GM23338 (cell line): ENCODE data around the gene JMJD7. TPM values are rescaled to one million over a fixed set of nuclear protein-coding genes. Genes with fewer than 3 reads are reported as not detected.

Source experiments
- ATAC-seq: fragments of 200-7000 bp; cut with Tn5 transposase; 3 replicates; pipeline ENCODE4 v1.9.1; 2020
- DNase-seq: peaks from one replicate; pipeline ENCODE4 v3.0.0-alpha.2; 2015; ENCODE audit warnings: low spot score
- H2AFZ ChIP-seq: fragments of 200-600 bp; sonication (generic); 2 replicates; pipeline ENCODE4 v1.8.0; 2016; ENCODE audit warnings: antibody characterized with exemption, mild to moderate bottlenecking, moderate library complexity
- H3F3A ChIP-seq: fragments of 200-600 bp; sonication (generic); replicated peaks from 2 replicates; pipeline ENCODE4 v1.8.0; 2017; ENCODE audit warnings: antibody characterized with exemption, mixed run types, low read depth
- H3K27ac ChIP-seq: fragments of 200-600 bp; sonication (generic); 2 replicates; pipeline ENCODE4 v1.6.1; 2016; ENCODE audit warnings: low read depth
- H3K27me3 ChIP-seq: fragments of 200-600 bp; sonication (generic); 2 replicates; pipeline ENCODE4 v1.8.0; 2016; ENCODE audit warnings: mild to moderate bottlenecking, mixed run types, moderate library complexity; ENCODE audit not compliant: insufficient read depth
- H3K36me3 ChIP-seq: fragments of 200-600 bp; sonication (generic); 2 replicates; pipeline ENCODE4 v1.8.0; 2016; ENCODE audit warnings: mild to moderate bottlenecking; ENCODE audit not compliant: insufficient read depth
- H3K4me1 ChIP-seq: fragments of 200-600 bp; sonication (generic); 2 replicates; pipeline ENCODE4 v1.8.0; 2016; ENCODE audit warnings: mild to moderate bottlenecking, moderate library complexity; ENCODE audit not compliant: insufficient read depth
- H3K4me2 ChIP-seq: fragments of 200-600 bp; sonication (generic); 2 replicates; pipeline ENCODE4 v1.7.1; 2017; ENCODE audit warnings: mixed run types
- H3K4me3 ChIP-seq: fragments of 200-600 bp; sonication (generic); 2 replicates; pipeline ENCODE4 v1.6.1; 2016; ENCODE audit warnings: mixed run types
- H3K79me2 ChIP-seq: fragments of 200-600 bp; sonication (generic); replicated peaks from 2 replicates; pipeline ENCODE4 v1.8.0; 2017; ENCODE audit warnings: mild to moderate bottlenecking; ENCODE audit not compliant: insufficient read depth
- H3K9me2 ChIP-seq: fragments of 200-600 bp; sonication (generic); 2 replicates; pipeline ENCODE4 v1.8.0; 2017; ENCODE audit not compliant: insufficient read depth
- H4K20me1 ChIP-seq: fragments of 200-600 bp; sonication (generic); replicated peaks from 2 replicates; pipeline ENCODE4 v1.8.0; 2017; ENCODE audit warnings: mild to moderate bottlenecking; ENCODE audit not compliant: insufficient read depth
- H3K27ac Mint-ChIP-seq: 2 replicates; pipeline ENCODE4 v1.8.0; 2020; ENCODE audit warnings: inconsistent platforms, mild to moderate bottlenecking, moderate library complexity, mixed read lengths
- H3K27me3 Mint-ChIP-seq: 3 replicates; pipeline ENCODE4 v1.8.0; 2022; ENCODE audit warnings: low read depth, mild to moderate bottlenecking, moderate library complexity, mixed read lengths, inconsistent platforms; ENCODE audit not compliant: insufficient read depth, poor library complexity
- H3K36me3 Mint-ChIP-seq: 3 replicates; pipeline ENCODE4 v1.8.0; 2021; ENCODE audit warnings: low read depth, mild to moderate bottlenecking, inconsistent platforms, moderate library complexity, mixed read lengths
- H3K4me1 Mint-ChIP-seq: 3 replicates; pipeline ENCODE4 v1.8.0; 2020; ENCODE audit warnings: mild to moderate bottlenecking, inconsistent platforms, mixed read lengths
- H3K4me3 Mint-ChIP-seq: 3 replicates; pipeline ENCODE4 v1.8.0; 2021; ENCODE audit warnings: moderate library complexity, mild to moderate bottlenecking, inconsistent platforms, mixed read lengths
- H3K9me3 Mint-ChIP-seq: 3 replicates; pipeline ENCODE4 v1.8.0; 2020; ENCODE audit warnings: moderate library complexity, mild to moderate bottlenecking, inconsistent platforms, mixed read lengths
- CREB1 ChIP-seq: fragments of 250-450 bp; sonication (Bioruptor Pico); IDR thresholded peaks from 2 replicates; pipeline ENCODE4 v1.5.0; 2020; ENCODE audit warnings: low read depth, mild to moderate bottlenecking, moderate library complexity
- CTCF ChIP-seq, 2 experiments: fragments of 200-600 bp in 1 of 2; sonication (generic) in 1 of 2; conservative IDR thresholded peaks; 2 replicates each; pipeline versions ENCODE4 v1.5.1 to v1.6.1; 2016 to 2017; ENCODE audit warnings: antibody characterized with exemption in 2 of 2, low read depth in 2 of 2, mild to moderate bottlenecking in 2 of 2, moderate library complexity in 1 of 2
- ETS1 ChIP-seq: IDR thresholded peaks from 2 replicates; pipeline ENCODE4 v1.6.1; 2016; ENCODE audit warnings: antibody characterized with exemption
- NANOG ChIP-seq: IDR thresholded peaks from 2 replicates; pipeline ENCODE4 v1.6.1; 2016; ENCODE audit warnings: antibody characterized with exemption, borderline replicate concordance
- POLR2AphosphoS5 ChIP-seq: IDR thresholded peaks from 2 replicates; pipeline ENCODE4 v1.6.1; 2016; ENCODE audit warnings: antibody characterized with exemption, low read depth
- REST ChIP-seq: IDR thresholded peaks from one replicate; pipeline ENCODE4 v1.6.1; 2018; ENCODE audit warnings: antibody characterized with exemption; ENCODE audit not compliant: unreplicated experiment
- STAT1 ChIP-seq: IDR thresholded peaks from one replicate; pipeline ENCODE4 v1.6.1; 2016; ENCODE audit warnings: antibody characterized with exemption; ENCODE audit not compliant: unreplicated experiment
- ZNF462 ChIP-seq: fragments of 250-450 bp; sonication (Bioruptor Pico); IDR thresholded peaks from 2 replicates; pipeline ENCODE4 v1.5.0; 2020; ENCODE audit warnings: mild to moderate bottlenecking, moderate library complexity
- polyA plus RNA-seq: library from polyadenylated mRNA; unstranded; fragments of >200 nt; fragmentation: Nextera tagmentation; extraction: Ambion mirVana; gene quantifications from 2 replicates; pipeline ENCODE4 v1.2.1, GENCODE V29; 2016
- total RNA-seq: library from RNA; depleted of rRNA; stranded (reverse); fragments of >200 nt; shearing (Covaris generic); gene quantifications from 2 replicates; pipeline ENCODE4 v1.2.3, GENCODE V29; 2014

Gene JMJD7
- total and polyA plus RNA-seq, 2 experiments from 2014 or later = 8.5 to 9.2 TPM

GRCh38 chr15:41806291-41807181, 21.4 kb upstream of the JMJD7 start:
- Histone ChIP-seq H4K20me1 (no peaks in the 10 kb centered on the region; the same call in 1 of the 2 replicates), H3K4me2 (no peak overlapping the region), H3K4me1 (no peaks in the 10 kb centered on the region), H3K4me3 (no peak overlapping the region), H3K9me2 (no peaks in the 10 kb centered on the region), H3K27ac (no peak overlapping the region), H3K79me2 (no peaks in the 10 kb centered on the region), H3K27me3 (no peaks in the 10 kb centered on the region), H2AFZ (no peak overlapping the region), H3K36me3 (no peaks in the 10 kb centered on the region), H3F3A (no peaks in the 10 kb centered on the region)
- peak; percentile 84 for ATAC-seq
- Mint-ChIP-seq H3K27me3 (peaks cover 7% of the 10 kb centered on the region), H3K4me3 (no peak overlapping the region), H3K27ac (no peak overlapping the region), H3K9me3 (no peaks in the 10 kb centered on the region; the same call in 2 of the 3 replicates), H3K36me3 (no peaks in the 10 kb centered on the region), H3K4me1 (peaks cover 9% of the 10 kb centered on the region)
- DNase-seq = peak; percentile 54
- TF ChIP-seq REST (no peak), NANOG (no peak), CREB1 (CRISPR knock-in tag) (no peak), POLR2AphosphoS5 (no peak), ETS1 (no peak), CTCF (conservative IDR thresholded peaks at IDR 0.05; ENCODE audit: low read depth in 2 of 2) (peak; percentile 37 to 75; a peak in 3 of 4 replicates)

GRCh38 chr15:41809121-41809520, 18.8 kb upstream of the JMJD7 start:
- H3K4me3 Mint-ChIP-seq = no peak overlapping the region
- no peak for ATAC-seq
- H3K4me2 ChIP-seq = no peak overlapping the region
- TF ChIP-seq ZNF462 (CRISPR knock-in tag) (no peak), STAT1 (no peak)

More at GRCh38 chr15:41809121-41809520, 18.8 kb upstream of the JMJD7 start:
- H3K36me3 Mint-ChIP-seq = no peaks in the 10 kb centered on the region
- Histone ChIP-seq H3K27ac (no peak overlapping the region), H3K79me2 (no peaks in the 10 kb centered on the region), H3K4me1 (no peaks in the 10 kb centered on the region), H2AFZ (no peak overlapping the region), H3K36me3 (no peaks in the 10 kb centered on the region), H3K4me3 (no peak overlapping the region), H3F3A (no peaks in the 10 kb centered on the region), H4K20me1 (no peaks in the 10 kb centered on the region; the same call in 1 of the 2 replicates), H3K27me3 (no peaks in the 10 kb centered on the region), H3K9me2 (no peaks in the 10 kb centered on the region)
- H3K27ac Mint-ChIP-seq = no peak overlapping the region
- peaks cover 11% of the 10 kb centered on the region for H3K4me1 Mint-ChIP-seq
- no peaks in the 10 kb centered on the region; the same call in 2 of the 3 replicates for H3K9me3 Mint-ChIP-seq
- no peak for DNase-seq
- peaks cover 7% of the 10 kb centered on the region for H3K27me3 Mint-ChIP-seq
